Activated B cell treated with CpG ODN at 0.5 μM for 24 hours (primary cell): ENCODE data around the gene FAM83B. TPM values are rescaled to one million over a fixed set of nuclear protein-coding genes. Genes with fewer than 3 reads are reported as not detected.

ENCODE experiments used
- ATAC-seq: fragments of 200-7000 bp; cut with Tn5 transposase; one replicate; pipeline ENCODE4 v1.10.0; 2021; ENCODE audit warnings: low read depth, mild to moderate bottlenecking, moderate library complexity
- CTCF ChIA-PET: fragments of 350-600 bp; sonication (Branson Sonifier 250); formaldehyde crosslinking; loops from one replicate; lab custom pipeline; 2021; ENCODE audit warnings: antibody characterized with exemption; lab: Charles Lee
- POLR2A ChIA-PET: fragments of 350-600 bp; sonication (Branson Sonifier 250); formaldehyde crosslinking; loops from one replicate; lab custom pipeline; 2021; ENCODE audit warnings: antibody characterized with exemption; lab: Charles Lee
- DNase-seq: peaks from one replicate; pipeline ENCODE4 v3.0.0; 2022
- H3K27ac Mint-ChIP-seq: one replicate; pipeline ENCODE4 v1.8.0; 2020; ENCODE audit warnings: mixed read lengths
- H3K27me3 Mint-ChIP-seq: one replicate; pipeline ENCODE4 v1.8.0; 2021; ENCODE audit warnings: mixed read lengths
- H3K36me3 Mint-ChIP-seq: one replicate; pipeline ENCODE4 v1.8.0; 2021; ENCODE audit warnings: low read depth, mixed read lengths
- H3K4me1 Mint-ChIP-seq: one replicate; pipeline ENCODE4 v1.8.0; 2021; ENCODE audit warnings: mixed read lengths
- H3K4me3 Mint-ChIP-seq: one replicate; pipeline ENCODE4 v1.8.0; 2020; ENCODE audit warnings: mild to moderate bottlenecking, mixed read lengths
- H3K9me3 Mint-ChIP-seq: one replicate; pipeline ENCODE4 v1.8.0; 2020; ENCODE audit warnings: mixed read lengths
- intact Hi-C: fragments of 100-400 bp; cut with micrococcal nuclease; formaldehyde crosslinking; loops from one replicate; pipeline ENCODE4 v1.15.1; 2024
- total RNA-seq: library from RNA; stranded (reverse); gene quantifications from 2 replicates; pipeline ENCODE4 v1.2.3, GENCODE V29; 2022
- TF ChIP-seq, protein P1 (sequence below): fragments of 200-600 bp; IDR thresholded peaks from one replicate; pipeline ENCODE4 v1.8.0; 2022; ENCODE audit warnings: antibody characterized with exemption, mild to moderate bottlenecking

Gene FAM83B
- total RNA-seq, 1 donor from 2014 or later: not detected

DNA sequence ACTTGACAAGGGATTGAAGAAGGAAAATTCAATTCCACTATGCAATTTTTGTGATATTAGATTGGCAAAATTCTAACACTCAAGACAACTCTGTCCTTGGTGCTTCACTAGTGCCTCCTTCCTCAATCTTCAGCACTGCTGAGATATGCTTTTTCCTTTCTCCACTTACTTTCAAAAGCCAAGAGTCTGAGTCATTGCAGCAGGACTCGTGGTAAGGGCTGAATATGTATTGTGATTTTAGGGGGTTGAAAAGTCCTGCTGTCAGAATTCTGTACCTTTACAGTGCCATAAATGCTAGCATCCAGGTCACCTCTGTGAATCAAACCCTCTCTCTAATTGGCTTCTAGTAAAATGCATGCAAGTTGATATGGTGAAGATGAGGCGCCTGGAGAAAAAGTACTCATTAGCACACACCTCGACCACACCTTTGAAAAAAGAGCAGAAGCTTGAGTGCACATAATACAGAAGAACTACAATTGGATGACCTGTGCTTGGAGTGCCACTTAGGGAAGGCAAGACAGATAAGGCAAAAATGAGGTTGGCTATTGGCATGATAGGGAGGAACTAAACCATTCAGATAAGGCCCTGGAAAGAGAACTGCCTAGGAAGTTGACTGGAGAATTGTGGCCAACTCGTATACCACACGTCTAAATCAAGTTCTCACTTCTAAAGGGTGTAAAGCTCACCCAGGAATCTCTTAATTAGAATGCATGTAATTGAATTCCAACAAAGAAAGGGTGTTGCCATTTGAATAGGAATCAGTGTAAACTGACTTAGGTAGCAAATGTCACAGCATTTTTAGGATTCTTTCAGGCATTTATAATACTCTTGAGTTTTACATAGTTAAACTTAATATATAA is 43.6 kb upstream of the FAM83B start:
- DNase-seq: no peak
- Mint-ChIP-seq H3K27me3 (no peaks in the 10 kb centered on the region), H3K4me3 (no peak overlapping the region), H3K36me3 (no peaks in the 10 kb centered on the region), H3K9me3 (peaks cover 9% of the 10 kb centered on the region), H3K4me1 (no peaks in the 10 kb centered on the region), H3K27ac (no peak overlapping the region)
- intact Hi-C loops: no loop called here
- CTCF ChIA-PET: no interaction called here
- ATAC-seq: no peak
- POLR2A ChIA-PET: no interaction called here
- TF ChIP-seq, protein P1, sequence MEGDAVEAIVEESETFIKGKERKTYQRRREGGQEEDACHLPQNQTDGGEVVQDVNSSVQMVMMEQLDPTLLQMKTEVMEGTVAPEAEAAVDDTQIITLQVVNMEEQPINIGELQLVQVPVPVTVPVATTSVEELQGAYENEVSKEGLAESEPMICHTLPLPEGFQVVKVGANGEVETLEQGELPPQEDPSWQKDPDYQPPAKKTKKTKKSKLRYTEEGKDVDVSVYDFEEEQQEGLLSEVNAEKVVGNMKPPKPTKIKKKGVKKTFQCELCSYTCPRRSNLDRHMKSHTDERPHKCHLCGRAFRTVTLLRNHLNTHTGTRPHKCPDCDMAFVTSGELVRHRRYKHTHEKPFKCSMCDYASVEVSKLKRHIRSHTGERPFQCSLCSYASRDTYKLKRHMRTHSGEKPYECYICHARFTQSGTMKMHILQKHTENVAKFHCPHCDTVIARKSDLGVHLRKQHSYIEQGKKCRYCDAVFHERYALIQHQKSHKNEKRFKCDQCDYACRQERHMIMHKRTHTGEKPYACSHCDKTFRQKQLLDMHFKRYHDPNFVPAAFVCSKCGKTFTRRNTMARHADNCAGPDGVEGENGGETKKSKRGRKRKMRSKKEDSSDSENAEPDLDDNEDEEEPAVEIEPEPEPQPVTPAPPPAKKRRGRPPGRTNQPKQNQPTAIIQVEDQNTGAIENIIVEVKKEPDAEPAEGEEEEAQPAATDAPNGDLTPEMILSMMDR: no peak

DNA sequence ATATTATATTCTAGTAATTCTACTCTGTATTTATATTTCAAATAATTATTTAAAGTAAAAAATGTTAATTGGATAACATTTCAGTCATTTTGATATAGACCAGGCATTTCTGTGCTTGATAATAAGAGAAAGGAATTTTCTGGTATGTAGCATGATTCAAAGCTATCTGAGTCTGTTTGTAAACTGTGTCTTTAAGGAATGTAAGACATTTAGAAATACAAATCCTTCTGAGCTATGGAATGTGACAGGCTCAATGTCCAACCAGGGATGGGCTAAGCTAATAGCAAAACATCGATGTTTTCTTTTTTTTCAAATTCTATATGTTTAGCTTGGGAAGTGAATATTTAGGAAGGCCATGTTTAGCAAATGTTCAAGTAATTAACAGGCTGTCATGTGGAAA is 41.5 kb upstream of the FAM83B start:
- H3K27me3 Mint-ChIP-seq: no peaks in the 10 kb centered on the region
- H3K4me3 Mint-ChIP-seq: no peak overlapping the region
- H3K9me3 Mint-ChIP-seq: peaks cover 6% of the 10 kb centered on the region
- intact Hi-C loops: no loop called here
- ChIA-PET POLR2A (no interaction called here), CTCF (no interaction called here)
- no peaks in the 10 kb centered on the region for H3K36me3 Mint-ChIP-seq
- H3K4me1 Mint-ChIP-seq: no peaks in the 10 kb centered on the region
- TF ChIP-seq, protein P1: no peak
- H3K27ac Mint-ChIP-seq: no peak overlapping the region
- DNase-seq (no peak), ATAC-seq (no peak)

DNA sequence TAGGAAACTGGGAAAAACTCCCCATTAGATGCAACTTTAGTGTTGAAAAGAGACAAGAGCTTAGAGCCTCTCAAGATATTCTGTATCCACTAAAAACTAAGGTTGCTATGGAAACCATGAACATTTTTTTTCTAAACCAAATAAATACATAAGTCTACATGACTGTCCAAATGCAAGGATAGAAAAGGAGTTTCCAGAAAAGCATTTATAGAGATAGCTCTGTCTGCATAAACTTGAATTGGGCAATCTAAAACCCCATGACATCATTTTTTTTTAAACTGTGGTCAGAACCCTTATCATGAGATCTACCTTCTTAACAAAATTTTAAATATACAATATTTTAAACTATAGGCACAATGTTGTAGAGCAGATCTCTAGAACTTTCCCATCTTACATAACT is 36.4 kb upstream of the FAM83B start:
- DNase-seq: no peak
- intact Hi-C loops: no loop called here
- Mint-ChIP-seq H3K27ac (no peak overlapping the region), H3K36me3 (no peaks in the 10 kb centered on the region), H3K27me3 (no peaks in the 10 kb centered on the region), H3K9me3 (peaks cover 9% of the 10 kb centered on the region), H3K4me3 (no peak overlapping the region), H3K4me1 (no peaks in the 10 kb centered on the region)
- ChIA-PET POLR2A (no interaction called here), CTCF (no interaction called here)
- ATAC-seq: no peak
- TF ChIP-seq, protein P1: no peak

DNA sequence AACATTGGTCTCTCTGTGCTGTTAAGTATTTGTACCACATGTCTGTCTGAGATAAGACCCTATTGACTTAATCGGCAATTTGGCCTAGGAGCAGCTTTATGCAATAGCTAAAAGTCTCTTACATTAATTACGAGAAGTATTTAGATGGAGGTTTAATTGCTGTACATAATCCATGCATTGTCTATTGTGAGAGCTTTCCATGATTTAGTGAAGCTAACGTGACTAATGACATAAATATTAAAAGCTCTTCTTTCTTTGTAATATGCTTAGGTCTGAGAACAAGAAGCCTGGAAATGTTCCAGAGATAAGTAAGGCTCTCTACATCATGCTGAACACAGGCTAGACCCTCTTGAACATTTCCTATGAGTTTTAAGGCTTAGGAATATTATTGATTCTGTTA is 32.7 kb upstream of the FAM83B start:
- no peak overlapping the region for H3K4me3 Mint-ChIP-seq
- TF ChIP-seq, protein P1: no peak
- ChIA-PET CTCF (no interaction called here), POLR2A (no interaction called here)
- no peak for DNase-seq
- intact Hi-C loops: no loop called here
- no peaks in the 10 kb centered on the region for H3K27me3 Mint-ChIP-seq
- peaks cover 14% of the 10 kb centered on the region for H3K9me3 Mint-ChIP-seq
- no peaks in the 10 kb centered on the region for H3K36me3 Mint-ChIP-seq
- no peak overlapping the region for H3K27ac Mint-ChIP-seq
- H3K4me1 Mint-ChIP-seq: no peaks in the 10 kb centered on the region
- ATAC-seq: no peak

DNA sequence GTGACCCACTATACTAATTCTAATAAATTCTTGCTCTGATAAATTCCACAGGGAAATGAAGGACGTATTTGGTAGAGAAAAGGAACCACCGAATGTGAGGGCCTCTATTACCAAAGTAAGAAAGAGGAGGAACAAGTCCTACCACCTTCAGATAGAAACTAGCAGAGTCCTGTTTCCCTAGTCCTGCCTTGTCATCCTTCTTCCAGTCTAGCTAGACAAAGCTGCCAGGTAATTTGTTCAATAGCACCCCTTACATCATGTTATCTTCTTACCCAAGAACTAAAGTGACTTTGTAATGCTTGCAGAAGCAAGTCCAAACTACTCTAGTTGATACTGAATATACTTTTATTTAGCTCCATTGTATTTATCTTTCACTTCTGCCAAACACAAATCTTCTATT is 29.3 kb upstream of the FAM83B start:
- TF ChIP-seq, protein P1: no peak
- H3K9me3 Mint-ChIP-seq: peaks cover 8% of the 10 kb centered on the region
- intact Hi-C loops: no loop called here
- no peak overlapping the region for H3K27ac Mint-ChIP-seq
- H3K4me3 Mint-ChIP-seq: no peak overlapping the region
- H3K27me3 Mint-ChIP-seq: no peaks in the 10 kb centered on the region
- CTCF ChIA-PET: no interaction called here
- no peaks in the 10 kb centered on the region for H3K4me1 Mint-ChIP-seq
- no peaks in the 10 kb centered on the region for H3K36me3 Mint-ChIP-seq
- POLR2A ChIA-PET: no interaction called here
- DNase-seq: no peak
- no peak for ATAC-seq
